Neural cell (in vitro differentiated cells): Measurements from ENCODE around the gene TMEM116. TPM values are rescaled to one million over a fixed set of nuclear protein-coding genes. Genes with fewer than 3 reads are reported as not detected.

ENCODE experiments used
- H2AFZ ChIP-seq: fragments of 200-600, 300-800 bp; sonication (generic), shearing (Covaris generic); 2 replicates; pipeline ENCODE4 v1.6.0; 2014; ENCODE audit warnings: low read depth, mild to moderate bottlenecking, antibody characterized with exemption, low read length, moderate library complexity
- H3F3A ChIP-seq: fragments of 200-600 bp; shearing (Covaris generic); 2 replicates; pipeline ENCODE4 v1.6.1; 2016; ENCODE audit warnings: mild to moderate bottlenecking, moderate library complexity, mixed read lengths, antibody characterized with exemption, low read length; ENCODE audit not compliant: insufficient read depth, poor library complexity, severe bottlenecking
- H3K27ac ChIP-seq: fragments of 200-600, 300-800 bp; sonication (generic), shearing (Covaris generic); 2 replicates; pipeline ENCODE4 v1.5.1; 2014; ENCODE audit warnings: mild to moderate bottlenecking, low read length, moderate library complexity
- H3K27me3 ChIP-seq: fragments of 300-800, 200-600 bp; sonication (generic), shearing (Covaris generic); 2 replicates; pipeline ENCODE4 v1.6.0; 2014; ENCODE audit warnings: mild to moderate bottlenecking, low read depth, low read length, moderate library complexity; ENCODE audit not compliant: insufficient read depth
- H3K36me3 ChIP-seq: fragments of 300-800, 200-600 bp; sonication (generic), shearing (Covaris generic); 2 replicates; pipeline ENCODE4 v1.5.1; 2014; ENCODE audit warnings: mild to moderate bottlenecking, antibody characterized with exemption, low read length, moderate library complexity; ENCODE audit not compliant: insufficient read depth
- H3K4me2 ChIP-seq: fragments of 300-800, 200-600 bp; sonication (generic), shearing (Covaris generic); 2 replicates; pipeline ENCODE4 v1.6.0; 2014; ENCODE audit warnings: mild to moderate bottlenecking, low read length
- H3K4me3 ChIP-seq: fragments of 300-800, 200-600 bp; sonication (generic), shearing (Covaris generic); 2 replicates; pipeline ENCODE4 v1.5.1; 2014; ENCODE audit warnings: mild to moderate bottlenecking, low read length, moderate library complexity
- H3K79me2 ChIP-seq: fragments of 200-600 bp; shearing (Covaris generic); replicated peaks from 2 replicates; pipeline ENCODE4 v1.6.0; 2014; ENCODE audit warnings: mild to moderate bottlenecking, low read length, moderate library complexity; ENCODE audit not compliant: insufficient read depth
- H3K9ac ChIP-seq: fragments of 300-800, 200-600 bp; sonication (generic), shearing (Covaris generic); 2 replicates; pipeline ENCODE4 v1.6.1; 2016; ENCODE audit warnings: mild to moderate bottlenecking, low read length, mixed read lengths
- H3K9me2 ChIP-seq: fragments of 200-600 bp; shearing (Covaris generic); 2 replicates; pipeline ENCODE4 v1.6.1; 2016; ENCODE audit warnings: mild to moderate bottlenecking, low read length, mixed read lengths; ENCODE audit not compliant: insufficient read depth
- H3K9me3 ChIP-seq: fragments of 200-600, 300-800 bp; sonication (generic), shearing (Covaris generic); 2 replicates; pipeline ENCODE4 v1.6.1; 2016; ENCODE audit warnings: mild to moderate bottlenecking, mixed run types, low read length, moderate library complexity, mixed read lengths
- H4K20me1 ChIP-seq: fragments of 200-600 bp; shearing (Covaris generic); 2 replicates; pipeline ENCODE4 v1.6.1; 2016; ENCODE audit warnings: mild to moderate bottlenecking, mixed run types; ENCODE audit not compliant: insufficient read depth
- CTCF ChIP-seq: fragments of 450-650 bp; IDR thresholded peaks from 2 replicates; pipeline ENCODE4 v1.5.1; 2014; ENCODE audit warnings: antibody characterized with exemption, mild to moderate bottlenecking, moderate library complexity; ENCODE audit not compliant: poor library complexity, severe bottlenecking
- EP300 ChIP-seq: fragments of 450-650 bp; conservative IDR thresholded peaks from 2 replicates; pipeline ENCODE4 v1.6.1; 2014; ENCODE audit warnings: antibody characterized with exemption, mild to moderate bottlenecking, moderate library complexity; ENCODE audit not compliant: poor library complexity, severe bottlenecking
- EZH2 ChIP-seq: fragments of 200-600, 300-800 bp; shearing (Covaris generic), sonication (generic); IDR thresholded peaks from 2 replicates; pipeline ENCODE4 v1.6.1; 2014; ENCODE audit warnings: antibody characterized with exemption, low read length, borderline replicate concordance, mild to moderate bottlenecking; ENCODE audit not compliant: insufficient read depth, poor library complexity, severe bottlenecking
- MXI1 ChIP-seq: fragments of 450-650 bp; conservative IDR thresholded peaks from 2 replicates; pipeline ENCODE4 v1.6.1; 2014; ENCODE audit warnings: antibody characterized with exemption, mild to moderate bottlenecking; ENCODE audit not compliant: poor library complexity, severe bottlenecking
- POLR2AphosphoS5 ChIP-seq: IDR thresholded peaks from 2 replicates; pipeline ENCODE4 v1.6.1; 2012
- RAD21 ChIP-seq: fragments of 450-650 bp; conservative IDR thresholded peaks from 2 replicates; pipeline ENCODE4 v1.6.1; 2014; ENCODE audit warnings: antibody characterized with exemption, mild to moderate bottlenecking, moderate library complexity
- REST ChIP-seq: IDR thresholded peaks from 2 replicates; pipeline ENCODE4 v1.6.1; 2012; ENCODE audit warnings: borderline replicate concordance
- SMC3 ChIP-seq: fragments of 450-650 bp; conservative IDR thresholded peaks from 2 replicates; pipeline ENCODE4 v1.6.1; 2014; ENCODE audit warnings: antibody characterized with exemption, mild to moderate bottlenecking, moderate library complexity; ENCODE audit not compliant: poor library complexity
- TAF1 ChIP-seq: IDR thresholded peaks from 2 replicates; pipeline ENCODE4 v1.6.1; 2012; ENCODE audit warnings: low read depth
- polyA plus RNA-seq: library from polyadenylated mRNA; depleted of rRNA; stranded (reverse); fragments of >200 nt; gene quantifications from 2 replicates; pipeline ENCODE4 v1.2.3, GENCODE V29; 2014

Gene TMEM116
- polyA plus RNA-seq, 1 donor from 2014 or later: 15.4 TPM

GRCh38 chr12:111998015-111998414 lies 14.9 kb downstream of the TMEM116 start:
- TF ChIP-seq MXI1: no peak
- no peak for TF ChIP-seq REST
- no peak for TF ChIP-seq RAD21
- no peak for TF ChIP-seq EP300
- TF ChIP-seq POLR2AphosphoS5: no peak
- no peak for TF ChIP-seq TAF1
- TF ChIP-seq SMC3: no peak
- no peak for TF ChIP-seq EZH2
- TF ChIP-seq CTCF: no peak
- Histone ChIP-seq H3K36me3 (no peaks in the 10 kb centered on the region), H3F3A (no peaks in the 10 kb centered on the region), H3K9ac (no peak overlapping the region), H3K4me2 (no peak overlapping the region), H3K27ac (no peak overlapping the region), H4K20me1 (no peaks in the 10 kb centered on the region), H2AFZ (no peak overlapping the region), H3K4me3 (no peak overlapping the region), H3K9me3 (no peaks in the 10 kb centered on the region), H3K9me2 (no peaks in the 10 kb centered on the region), H3K27me3 (no peaks in the 10 kb centered on the region), H3K79me2 (no peaks in the 10 kb centered on the region)

DNA sequence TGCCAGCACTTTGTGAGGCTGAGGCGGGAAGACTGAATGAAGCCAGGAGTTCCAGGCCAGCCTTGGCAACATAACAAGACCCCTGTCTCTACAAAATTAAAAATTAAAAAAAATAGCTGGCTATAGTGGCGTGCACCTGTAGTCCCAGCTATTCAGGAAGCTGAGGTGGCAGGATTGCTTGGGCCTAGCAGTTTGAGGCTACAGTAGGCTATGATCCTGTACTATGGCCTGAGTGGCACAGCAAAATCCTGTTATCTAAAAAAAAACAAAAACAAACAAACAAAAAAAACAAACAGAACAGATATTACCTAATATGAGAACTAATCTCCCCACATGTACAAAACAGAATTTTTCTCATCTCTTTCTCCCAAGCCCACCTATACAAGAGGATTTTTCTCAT lies 15.7 kb downstream of the TMEM116 start:
- TF ChIP-seq RAD21: no peak
- no peak for TF ChIP-seq TAF1
- TF ChIP-seq REST: no peak
- TF ChIP-seq MXI1: no peak
- TF ChIP-seq POLR2AphosphoS5: no peak
- TF ChIP-seq EP300: no peak
- no peak for TF ChIP-seq CTCF
- TF ChIP-seq SMC3: no peak
- no peak for TF ChIP-seq EZH2
- Histone ChIP-seq H3K4me2 (no peak overlapping the region), H3K9me3 (no peaks in the 10 kb centered on the region), H3K27ac (no peak overlapping the region), H4K20me1 (no peaks in the 10 kb centered on the region), H2AFZ (no peak overlapping the region), H3K9me2 (no peaks in the 10 kb centered on the region), H3K36me3 (no peaks in the 10 kb centered on the region), H3K79me2 (no peaks in the 10 kb centered on the region), H3K9ac (no peak overlapping the region), H3F3A (no peaks in the 10 kb centered on the region), H3K4me3 (no peak overlapping the region), H3K27me3 (no peaks in the 10 kb centered on the region)
